Vagina (tissue), 2 donors: ENCODE data around the gene NCKAP5L.
"Not testable (repeated sequence)": the region's sequence is repeated elsewhere in the genome, so short reads cannot be mapped to it uniquely, and the experiment has no call there.

Experiments used
- POLR2A ChIP-seq, 2 donors: fragments of 450-650 bp; IDR thresholded peaks; one replicate each; pipeline ENCODE4 v1.6.1; 2017; ENCODE audit warnings: antibody characterized with exemption in 2 of 2, mild to moderate bottlenecking in 2 of 2, moderate library complexity in 2 of 2
- TF ChIP-seq, protein P1 (sequence below), 3 experiments: fragments of 450-650 bp in 2 of 3; fragments of 200-600 bp in 1 of 3; sonication (generic) in 1 of 3; IDR thresholded peaks; one replicate each; pipeline ENCODE4 v1.5.1; 2017 to 2019; ENCODE audit warnings: antibody characterized with exemption in 3 of 3, mild to moderate bottlenecking in 2 of 3, moderate library complexity in 2 of 3

DNA sequence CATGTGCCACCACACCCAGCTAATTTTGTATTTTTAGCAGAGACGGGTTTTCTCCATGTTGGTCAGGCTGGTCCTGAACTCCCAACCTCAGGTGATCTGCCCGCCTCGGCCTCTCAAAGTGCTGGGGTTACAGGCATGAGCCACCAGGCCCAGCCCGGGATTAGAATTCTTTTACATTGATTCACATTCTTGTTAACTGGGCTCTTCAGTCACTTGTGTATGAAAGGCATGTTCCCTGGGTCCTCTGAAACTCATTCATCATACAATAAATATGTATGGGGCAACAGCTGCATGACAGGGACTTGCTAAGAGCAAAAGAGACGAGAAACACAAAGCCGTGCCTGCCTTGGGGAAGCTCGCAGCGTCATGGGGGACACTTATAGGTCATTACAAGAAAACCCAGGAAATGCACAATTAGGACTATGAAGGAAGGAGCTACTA, 43.6 kb upstream of the NCKAP5L start:
- TF ChIP-seq, protein P1, sequence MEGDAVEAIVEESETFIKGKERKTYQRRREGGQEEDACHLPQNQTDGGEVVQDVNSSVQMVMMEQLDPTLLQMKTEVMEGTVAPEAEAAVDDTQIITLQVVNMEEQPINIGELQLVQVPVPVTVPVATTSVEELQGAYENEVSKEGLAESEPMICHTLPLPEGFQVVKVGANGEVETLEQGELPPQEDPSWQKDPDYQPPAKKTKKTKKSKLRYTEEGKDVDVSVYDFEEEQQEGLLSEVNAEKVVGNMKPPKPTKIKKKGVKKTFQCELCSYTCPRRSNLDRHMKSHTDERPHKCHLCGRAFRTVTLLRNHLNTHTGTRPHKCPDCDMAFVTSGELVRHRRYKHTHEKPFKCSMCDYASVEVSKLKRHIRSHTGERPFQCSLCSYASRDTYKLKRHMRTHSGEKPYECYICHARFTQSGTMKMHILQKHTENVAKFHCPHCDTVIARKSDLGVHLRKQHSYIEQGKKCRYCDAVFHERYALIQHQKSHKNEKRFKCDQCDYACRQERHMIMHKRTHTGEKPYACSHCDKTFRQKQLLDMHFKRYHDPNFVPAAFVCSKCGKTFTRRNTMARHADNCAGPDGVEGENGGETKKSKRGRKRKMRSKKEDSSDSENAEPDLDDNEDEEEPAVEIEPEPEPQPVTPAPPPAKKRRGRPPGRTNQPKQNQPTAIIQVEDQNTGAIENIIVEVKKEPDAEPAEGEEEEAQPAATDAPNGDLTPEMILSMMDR (IDR thresholded peaks at IDR 0.05) = not testable (repeated sequence)
- TF ChIP-seq POLR2A (IDR thresholded peaks at IDR 0.05) = not testable (repeated sequence)
